Kidney (tissue), 14 donors: ENCODE measurements around the gene C3orf20. TPM values are rescaled to one million over a fixed set of nuclear protein-coding genes. Genes with fewer than 3 reads are reported as not detected.
A peak's percentile ranks its signal among the peaks of the same experiment; 100 is the strongest.

ENCODE experiments used
- DNase-seq, 5 donors: peaks; one replicate each; pipeline ENCODE4 v3.0.0-alpha.2; 2013 to 2020
- FAIRE-seq: peaks from 2 replicates; lab custom pipeline; 2012; peaks lifted over from hg19 to GRCh38; lab: Jason Lieb, UNC
- H3K27ac ChIP-seq, 2 donors: one replicate each; pipeline ENCODE4 v1.7.0; 2013; ENCODE audit warnings: low read depth in 2 of 2, low read length in 2 of 2, inconsistent platforms in 1 of 2
- H3K27me3 ChIP-seq: one replicate; pipeline ENCODE4 v1.7.1; 2013; ENCODE audit warnings: low read length, inconsistent platforms; ENCODE audit not compliant: control insufficient read depth, insufficient read depth
- H3K36me3 ChIP-seq, 3 donors: one replicate each; pipeline versions ENCODE4 v1.7.0 to v1.7.1; 2013; ENCODE audit warnings: low read length in 3 of 3, control low read depth in 1 of 3, inconsistent platforms in 1 of 3; ENCODE audit not compliant: insufficient read depth in 3 of 3, control insufficient read depth in 2 of 3
- H3K4me1 ChIP-seq, 3 donors: one replicate each; pipeline versions ENCODE4 v1.7.0 to v1.7.1; 2013; ENCODE audit warnings: low read length in 3 of 3, inconsistent platforms in 1 of 3, low read depth in 1 of 3; ENCODE audit not compliant: control insufficient read depth in 2 of 3, insufficient read depth in 2 of 3
- H3K4me3 ChIP-seq, 3 donors: one replicate each; pipeline versions ENCODE4 v1.7.0 to v1.8.1; 2013; ENCODE audit warnings: low read length in 3 of 3, control low read depth in 1 of 3, inconsistent platforms in 1 of 3
- H3K9ac ChIP-seq, 3 donors: one replicate each; pipeline versions ENCODE4 v1.7.0 to v1.7.1; 2013; ENCODE audit warnings: low read length in 3 of 3, control low read depth in 1 of 3, inconsistent platforms in 1 of 3
- H3K9me3 ChIP-seq, 3 donors: one replicate each; pipeline versions ENCODE4 v1.7.0 to v1.7.1; 2013; ENCODE audit warnings: low read length in 3 of 3, control low read depth in 1 of 3, inconsistent platforms in 1 of 3; ENCODE audit not compliant: control insufficient read depth in 2 of 3, insufficient read depth in 1 of 3
- intact Hi-C: fragments of 100-400 bp; cut with DNase I; formaldehyde crosslinking; loops from one replicate; pipeline ENCODE4 v1.11.1; 2022
- polyA plus RNA-seq: library from polyadenylated mRNA; stranded (reverse); fragments of 350-450 nt; fragmentation: Illumina TruSeq; extraction: RNeasy Lipid Tissue Mini Kit (QIAGEN cat#74804); gene quantifications from one replicate; pipeline ENCODE4 v1.2.3, GENCODE V29; 2014; ENCODE audit warnings: low read depth, low replicate concordance; ENCODE audit not compliant: insufficient read depth
- total RNA-seq: library from RNA; stranded (reverse); fragmentation: NEBNext Ultra II Directional; extraction: Animal tissue kit (Norgen Biotek cat#: 25700); gene quantifications from one replicate; pipeline ENCODE4 v1.2.1, GENCODE V29; 2021
- TF ChIP-seq, protein P1 (sequence below): IDR thresholded peaks from 3 replicates; pipeline ENCODE4 v1.5.1; 2012; ENCODE audit warnings: mild to moderate bottlenecking, moderate library complexity, borderline replicate concordance; ENCODE audit not compliant: insufficient read depth; ENCODE audit errors: extremely low read depth
- donor health status: control.
- donor health status: control.
- donor health status: control.
- donor health status: control.
- donor health status: control.
- donor health status: DM: yes; HTN: yes; CAD: no.
- donor health status: Normal renal cell carcinoma (clear cell type).

Gene C3orf20
- total and polyA plus RNA-seq, 2 donors from 2014 or later: 0.16 TPM; not detected in 1

DNA sequence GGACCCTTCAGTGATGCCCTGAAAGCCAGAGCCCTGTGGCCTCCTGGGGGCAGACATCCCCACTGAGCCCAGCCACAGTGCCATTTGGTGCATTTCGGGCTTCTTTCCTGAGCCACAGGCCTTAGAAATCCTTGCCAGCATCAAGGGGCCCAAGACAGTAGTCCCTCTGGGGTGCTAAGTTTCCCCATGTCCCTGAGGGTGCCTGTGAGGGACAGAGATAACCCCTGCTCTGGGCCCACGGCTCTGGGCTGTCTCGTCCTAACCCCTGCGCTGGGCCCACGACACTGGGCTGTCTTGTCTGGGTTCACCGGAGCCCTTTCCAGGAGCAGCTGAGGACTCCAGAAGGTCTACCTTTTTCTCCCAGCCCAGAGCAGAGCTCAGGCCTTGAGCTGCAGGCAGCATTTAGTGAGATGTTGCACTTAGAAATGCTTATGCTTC, 98.8 kb downstream of the C3orf20 start:
- no peak overlapping the region for H3K9ac ChIP-seq
- no peak overlapping the region for H3K4me3 ChIP-seq
- H3K27ac ChIP-seq: no peak overlapping the region
- DNase-seq (peak in 2 of 5 donors; percentile 6 to 19), FAIRE-seq (no peak)
- intact Hi-C loops: no loop called here
- TF ChIP-seq, protein P1, sequence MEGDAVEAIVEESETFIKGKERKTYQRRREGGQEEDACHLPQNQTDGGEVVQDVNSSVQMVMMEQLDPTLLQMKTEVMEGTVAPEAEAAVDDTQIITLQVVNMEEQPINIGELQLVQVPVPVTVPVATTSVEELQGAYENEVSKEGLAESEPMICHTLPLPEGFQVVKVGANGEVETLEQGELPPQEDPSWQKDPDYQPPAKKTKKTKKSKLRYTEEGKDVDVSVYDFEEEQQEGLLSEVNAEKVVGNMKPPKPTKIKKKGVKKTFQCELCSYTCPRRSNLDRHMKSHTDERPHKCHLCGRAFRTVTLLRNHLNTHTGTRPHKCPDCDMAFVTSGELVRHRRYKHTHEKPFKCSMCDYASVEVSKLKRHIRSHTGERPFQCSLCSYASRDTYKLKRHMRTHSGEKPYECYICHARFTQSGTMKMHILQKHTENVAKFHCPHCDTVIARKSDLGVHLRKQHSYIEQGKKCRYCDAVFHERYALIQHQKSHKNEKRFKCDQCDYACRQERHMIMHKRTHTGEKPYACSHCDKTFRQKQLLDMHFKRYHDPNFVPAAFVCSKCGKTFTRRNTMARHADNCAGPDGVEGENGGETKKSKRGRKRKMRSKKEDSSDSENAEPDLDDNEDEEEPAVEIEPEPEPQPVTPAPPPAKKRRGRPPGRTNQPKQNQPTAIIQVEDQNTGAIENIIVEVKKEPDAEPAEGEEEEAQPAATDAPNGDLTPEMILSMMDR: no peak
- peaks cover 0 to under 1% (median 0%) of the 10 kb centered on the region in 3 donors for H3K9me3 ChIP-seq
- no peaks in the 10 kb centered on the region for H3K36me3 ChIP-seq
- H3K4me1 ChIP-seq: no peaks in the 10 kb centered on the region
- no peaks in the 10 kb centered on the region for H3K27me3 ChIP-seq

DNA sequence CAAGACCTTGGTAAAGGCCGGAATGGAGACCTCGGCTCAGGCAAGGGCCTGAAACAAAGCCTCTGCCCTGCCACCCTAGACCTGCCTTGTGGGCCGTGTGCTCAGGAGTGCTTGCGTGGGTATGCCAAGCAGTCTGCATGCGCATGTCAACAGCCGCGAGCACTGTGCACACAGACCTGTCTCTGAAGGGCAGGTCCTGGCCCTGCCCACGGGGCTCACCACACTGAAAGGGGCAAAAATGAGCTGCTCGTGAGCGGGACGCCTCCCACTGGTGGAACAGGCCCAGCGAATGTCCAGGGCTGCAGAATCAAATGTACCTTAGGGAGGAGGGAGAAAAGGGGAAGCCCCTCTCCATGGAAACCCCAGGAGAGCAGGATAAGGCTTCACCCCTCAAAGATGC, 99.5 kb downstream of the C3orf20 start:
- FAIRE-seq: no peak
- H3K9me3 ChIP-seq: peaks cover 0 to 2% (median 0%) of the 10 kb centered on the region in 3 donors
- no peaks in the 10 kb centered on the region for H3K4me1 ChIP-seq
- TF ChIP-seq, protein P1: no peak
- intact Hi-C loops: no loop called here
- H3K36me3 ChIP-seq: no peaks in the 10 kb centered on the region
- no peak overlapping the region for H3K27ac ChIP-seq
- DNase-seq: peak in 2 of 5 donors; percentile 7 to 32
- H3K4me3 ChIP-seq: no peak overlapping the region
- no peak overlapping the region for H3K9ac ChIP-seq
- no peaks in the 10 kb centered on the region for H3K27me3 ChIP-seq

DNA sequence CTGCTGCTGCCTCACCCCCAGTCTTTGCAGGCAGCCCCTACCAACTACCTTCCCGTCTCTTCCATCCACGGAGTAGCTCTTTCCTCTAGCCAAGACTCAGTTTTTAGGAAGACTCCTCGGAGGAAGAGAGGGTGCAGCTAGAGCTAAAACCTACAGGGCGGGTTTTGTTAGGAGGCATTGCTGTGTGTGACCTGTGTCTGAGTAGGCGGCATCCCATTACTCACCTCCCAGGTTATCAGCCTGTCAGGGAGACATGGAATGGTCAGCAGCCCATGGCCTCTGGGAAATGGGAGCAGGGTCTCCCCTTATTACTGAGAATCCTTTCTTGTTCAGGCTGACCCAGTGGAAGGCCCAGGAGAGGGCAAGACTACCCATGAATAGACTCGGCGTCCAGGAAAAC, 100.1 kb downstream of the C3orf20 start:
- intact Hi-C loops: no loop called here
- FAIRE-seq (no peak), DNase-seq (peak in 1 of 5 donors; percentile 7)

More for the DNA sequence above, 100.1 kb downstream of the C3orf20 start:
- H3K9me3 ChIP-seq: peaks cover 0 to 2% (median 0%) of the 10 kb centered on the region in 3 donors
- H3K36me3 ChIP-seq: no peaks in the 10 kb centered on the region
- H3K4me3 ChIP-seq: no peak overlapping the region
- H3K4me1 ChIP-seq: no peaks in the 10 kb centered on the region
- TF ChIP-seq, protein P1: no peak
- H3K9ac ChIP-seq: no peak overlapping the region
- no peaks in the 10 kb centered on the region for H3K27me3 ChIP-seq
- H3K27ac ChIP-seq: no peak overlapping the region
